ENCODE results near the gene SLC4A11. TPM values are rescaled to one million over a fixed set of nuclear protein-coding genes. Genes with fewer than 3 reads are reported as not detected.
A peak's percentile ranks its signal among the peaks of the same experiment; 100 is the strongest.

The SLC4A11 gene
- total RNA-seq, 1 donor from 2014 or later, result 2.5 TPM

- Mint-ChIP-seq H3K9me3 (no peaks in the 10 kb centered on the region), H3K4me1 (no peaks in the 10 kb centered on the region), H3K27me3 (ENCODE audit: low read depth) (peaks cover 77% of the 10 kb centered on the region), H3K36me3 (peaks cover 3% of the 10 kb centered on the region), H3K4me3 (no peak overlapping the region), H3K27ac (no peak overlapping the region)
- TF ChIP-seq CTCF (IDR thresholded peaks at IDR 0.05; ENCODE audit: unreplicated experiment), result no peak
- no peak for DNase-seq (ENCODE audit: low spot score in 2 of 2, unreplicated experiment in 2 of 2)
These were observed 6.2 kb upstream of the SLC4A11 start for GRCh38 chr20:3245156-3245555.

GRCh38 chr20:3244613-3245012 is 5.6 kb upstream of the SLC4A11 start:
- DNase-seq (ENCODE audit: low spot score in 2 of 2, unreplicated experiment in 2 of 2), result no peak
- no peak for TF ChIP-seq CTCF (IDR thresholded peaks at IDR 0.05; ENCODE audit: unreplicated experiment)
- Mint-ChIP-seq H3K4me3 (no peak overlapping the region), H3K9me3 (no peaks in the 10 kb centered on the region), H3K4me1 (peaks cover 5% of the 10 kb centered on the region), H3K27me3 (ENCODE audit: low read depth) (peaks cover 77% of the 10 kb centered on the region), H3K27ac (no peak overlapping the region), H3K36me3 (no peaks in the 10 kb centered on the region)

GRCh38 chr20:3243718-3244358 is 4.8 kb upstream of the SLC4A11 start:
- Mint-ChIP-seq H3K4me1 (peaks cover 7% of the 10 kb centered on the region), H3K4me3 (no peak overlapping the region), H3K27ac (no peak overlapping the region), H3K9me3 (no peaks in the 10 kb centered on the region), H3K36me3 (no peaks in the 10 kb centered on the region), H3K27me3 (ENCODE audit: low read depth) (peaks cover 74% of the 10 kb centered on the region)
- TF ChIP-seq CTCF (IDR thresholded peaks at IDR 0.05; ENCODE audit: unreplicated experiment), result no peak
- DNase-seq (ENCODE audit: low spot score in 2 of 2, unreplicated experiment in 2 of 2), result no peak

- DNase-seq (ENCODE audit: low spot score in 2 of 2, unreplicated experiment in 2 of 2), result no peak
- no peaks in the 10 kb centered on the region for H3K9me3 Mint-ChIP-seq
- H3K4me1 Mint-ChIP-seq, result peaks cover 8% of the 10 kb centered on the region
- no peaks in the 10 kb centered on the region for H3K36me3 Mint-ChIP-seq
- no peak overlapping the region for H3K27ac Mint-ChIP-seq
- no peak for TF ChIP-seq CTCF (IDR thresholded peaks at IDR 0.05; ENCODE audit: unreplicated experiment)
- H3K27me3 Mint-ChIP-seq (ENCODE audit: low read depth), result peaks cover 73% of the 10 kb centered on the region
- H3K4me3 Mint-ChIP-seq, result no peak overlapping the region
These were observed 3.2 kb upstream of the SLC4A11 start for GRCh38 chr20:3242172-3242692.

GRCh38 chr20:3240776-3241363 is 1.9 kb upstream of the SLC4A11 start:
- H3K4me1 Mint-ChIP-seq, result peaks cover 8% of the 10 kb centered on the region
- peak overlapping the region; percentile 77 for H3K4me3 Mint-ChIP-seq
- no peak for DNase-seq (ENCODE audit: low spot score in 2 of 2, unreplicated experiment in 2 of 2)
- TF ChIP-seq CTCF (IDR thresholded peaks at IDR 0.05; ENCODE audit: unreplicated experiment), result no peak
- H3K36me3 Mint-ChIP-seq, result no peaks in the 10 kb centered on the region
- peaks cover 82% of the 10 kb centered on the region for H3K27me3 Mint-ChIP-seq (ENCODE audit: low read depth)
- H3K9me3 Mint-ChIP-seq, result no peaks in the 10 kb centered on the region
- no peak overlapping the region for H3K27ac Mint-ChIP-seq

Measured in mesothelial cell of epicardium (in vitro differentiated cells).